ENCODE results near the gene LCN12.

The LCN12 gene

GRCh38 chr9:136995362-136995761 lies 43.3 kb downstream of the LCN12 start:
- FAIRE-seq (no peak), DNase-seq (ENCODE audit: insufficient read length, low spot score) (no peak)
- no peak for TF ChIP-seq CTCF (IDR thresholded peaks at IDR 0.05; ENCODE audit: insufficient read depth, missing control alignments)

- no peak for FAIRE-seq
- no peak for TF ChIP-seq CTCF (IDR thresholded peaks at IDR 0.05; ENCODE audit: insufficient read depth, missing control alignments)
- DNase-seq (ENCODE audit: insufficient read length, low spot score): no peak
Observed at GRCh38 chr9:136995772-136996311, 43.8 kb downstream of the LCN12 start.

- DNase-seq (ENCODE audit: insufficient read length, low spot score) (no peak), FAIRE-seq (no peak)
Observed at GRCh38 chr9:136996361-136997292, 44.6 kb downstream of the LCN12 start, which contains the start of gene CLIC3. TSS of gene CLIC3 (minus strand) at chr9:136996568. CDS start at chr9:136996543, 25 bp downstream.

GRCh38 chr9:136997371-136997770 lies 45.3 kb downstream of the LCN12 start:
- FAIRE-seq (no peak), DNase-seq (ENCODE audit: insufficient read length, low spot score) (no peak)
- no peak for TF ChIP-seq CTCF (IDR thresholded peaks at IDR 0.05; ENCODE audit: insufficient read depth, missing control alignments)

More at GRCh38 chr9:136996361-136997292, 44.6 kb downstream of the LCN12 start, which contains the start of gene CLIC3:
- no peak for TF ChIP-seq CTCF (IDR thresholded peaks at IDR 0.05; ENCODE audit: insufficient read depth, missing control alignments)

GRCh38 chr9:136997830-136998234 lies 45.8 kb downstream of the LCN12 start:
- DNase-seq (ENCODE audit: insufficient read length, low spot score): no peak
- no peak for FAIRE-seq

GRCh38 chr9:137000177-137000930 lies 48.3 kb downstream of the LCN12 start:
- no peak for FAIRE-seq
- TF ChIP-seq CTCF (IDR thresholded peaks at IDR 0.05; ENCODE audit: insufficient read depth, missing control alignments): no peak
- no peak for DNase-seq (ENCODE audit: insufficient read length, low spot score)

More at GRCh38 chr9:136997830-136998234, 45.8 kb downstream of the LCN12 start:
- no peak for TF ChIP-seq CTCF (IDR thresholded peaks at IDR 0.05; ENCODE audit: insufficient read depth, missing control alignments)
